Ectodermal cell (in vitro differentiated cells): ENCODE data around the gene UBE2E3.

Experiments
- H3K27ac ChIP-seq: 2 replicates; pipeline ENCODE4 v1.7.0; 2013; ENCODE audit warnings: mild to moderate bottlenecking, low read depth, low read length; ENCODE audit not compliant: insufficient read depth, poor library complexity, severe bottlenecking
- H3K27me3 ChIP-seq: 2 replicates; pipeline ENCODE4 v1.7.0; 2013; ENCODE audit warnings: mild to moderate bottlenecking, low read length; ENCODE audit not compliant: insufficient read depth, control insufficient read depth, poor library complexity, severe bottlenecking
- H3K36me3 ChIP-seq: one replicate; pipeline ENCODE4 v1.7.0; 2013; ENCODE audit warnings: low read length; ENCODE audit not compliant: control insufficient read depth, insufficient read depth
- H3K4me1 ChIP-seq: one replicate; pipeline ENCODE4 v1.7.0; 2013; ENCODE audit warnings: low read length; ENCODE audit not compliant: control insufficient read depth, insufficient read depth
- H3K4me3 ChIP-seq: 2 replicates; pipeline ENCODE4 v1.7.0; 2013; ENCODE audit warnings: low read depth, low read length, control low read depth; ENCODE audit not compliant: insufficient read depth
- H3K9me3 ChIP-seq: 2 replicates; pipeline ENCODE4 v1.7.0; 2013; ENCODE audit warnings: mild to moderate bottlenecking, low read length, moderate library complexity; ENCODE audit not compliant: control insufficient read depth
- WGBS, 2 experiments: methylation state at CpG; one replicate each; pipeline ENCODE4 v1.1.7; 2013; ENCODE audit warnings: missing lambda C conversion rate in 2 of 2; 5-methylcytosine and 5-hydroxymethylcytosine counted together

UBE2E3 gene

DNA sequence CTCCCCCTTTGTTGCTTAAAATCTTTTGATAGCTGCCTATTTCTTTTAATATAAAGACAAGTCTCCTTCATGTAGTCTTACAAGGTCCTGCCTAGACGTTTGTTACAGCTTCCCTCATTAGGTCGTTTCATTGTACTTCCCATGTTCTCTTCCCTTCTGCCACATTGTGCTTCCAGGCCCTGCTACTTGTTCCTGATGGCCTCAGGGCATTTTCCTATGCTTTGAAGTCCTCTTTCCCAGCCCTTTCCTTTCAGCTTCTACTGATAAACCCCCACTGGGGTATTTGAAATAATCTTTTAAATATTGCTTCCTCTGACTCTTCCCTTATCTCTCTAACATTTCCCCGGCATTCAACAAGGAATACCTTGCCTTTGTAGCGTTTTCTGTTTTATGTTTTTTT lies 67.4 kb downstream of the UBE2E3 start:
- H3K4me1 ChIP-seq = no peaks in the 10 kb centered on the region
- WGBS, 2 experiments = 46 to 67% methylated on average over 2 to 3 of the region's 4 CpGs
- no peaks in the 10 kb centered on the region for H3K36me3 ChIP-seq
- no peaks in the 10 kb centered on the region for H3K27me3 ChIP-seq
- no peak overlapping the region for H3K27ac ChIP-seq
- no peak overlapping the region for H3K4me3 ChIP-seq
- no peaks in the 10 kb centered on the region for H3K9me3 ChIP-seq

DNA sequence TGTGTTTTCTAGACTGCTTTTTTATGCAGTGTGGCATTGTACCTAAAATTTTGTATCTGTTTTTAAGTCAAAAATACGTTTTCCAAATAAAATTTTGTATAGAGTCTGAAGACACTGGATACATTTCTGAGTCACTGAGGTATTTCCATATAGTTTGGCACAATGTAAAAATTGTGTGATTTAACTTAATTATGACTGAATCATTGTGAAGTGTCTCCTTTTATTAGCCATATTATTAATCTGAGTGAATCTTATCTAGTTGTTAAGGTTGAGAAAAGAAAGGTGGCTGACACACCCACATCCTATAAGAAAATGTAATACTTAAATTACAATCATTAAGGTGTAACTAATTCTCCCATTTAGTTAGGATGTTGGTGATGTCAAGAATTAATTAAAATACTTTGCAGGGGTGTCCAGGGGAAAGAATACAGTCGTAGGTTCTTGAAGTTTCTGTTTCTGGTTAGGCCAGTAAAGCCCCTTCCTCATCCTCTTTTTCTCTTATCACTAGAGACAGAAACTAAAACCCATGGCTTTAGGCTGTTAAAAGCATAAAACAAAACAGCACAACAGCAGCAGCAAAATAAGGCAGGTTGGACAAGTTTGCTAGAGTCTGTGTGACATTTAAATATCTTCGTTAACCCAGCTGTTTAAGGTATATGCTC lies 71.6 kb downstream of the UBE2E3 start:
- no peak overlapping the region for H3K27ac ChIP-seq
- no peaks in the 10 kb centered on the region for H3K36me3 ChIP-seq
- 93 to 98% methylated on average over 3 of the region's 3 CpGs for WGBS, 2 experiments
- H3K4me3 ChIP-seq = no peak overlapping the region
- no peaks in the 10 kb centered on the region for H3K9me3 ChIP-seq
- H3K27me3 ChIP-seq = no peaks in the 10 kb centered on the region
- no peaks in the 10 kb centered on the region for H3K4me1 ChIP-seq

DNA sequence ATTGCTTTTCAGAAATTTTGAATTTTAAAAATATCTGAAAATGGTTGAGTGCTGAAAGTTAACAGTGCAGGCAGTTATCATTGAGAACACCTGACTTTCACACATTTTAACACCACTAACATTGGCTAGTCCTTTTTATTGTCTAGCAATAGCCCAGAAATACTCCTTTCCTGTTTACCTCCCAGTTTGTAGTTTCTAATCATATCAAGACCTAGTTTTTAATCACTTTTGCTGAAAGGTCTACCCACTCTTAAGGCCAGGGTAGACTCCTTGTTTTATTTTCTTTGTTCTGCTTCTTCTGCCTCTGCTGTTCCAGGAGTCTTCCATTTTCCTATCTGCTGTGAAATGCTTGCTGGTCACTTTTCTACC lies 72.1 kb downstream of the UBE2E3 start:
- no peaks in the 10 kb centered on the region for H3K4me1 ChIP-seq
- H3K9me3 ChIP-seq = no peaks in the 10 kb centered on the region
- H3K36me3 ChIP-seq = no peaks in the 10 kb centered on the region
- H3K27me3 ChIP-seq = no peaks in the 10 kb centered on the region
- H3K27ac ChIP-seq = no peak overlapping the region
- no peak overlapping the region for H3K4me3 ChIP-seq

DNA sequence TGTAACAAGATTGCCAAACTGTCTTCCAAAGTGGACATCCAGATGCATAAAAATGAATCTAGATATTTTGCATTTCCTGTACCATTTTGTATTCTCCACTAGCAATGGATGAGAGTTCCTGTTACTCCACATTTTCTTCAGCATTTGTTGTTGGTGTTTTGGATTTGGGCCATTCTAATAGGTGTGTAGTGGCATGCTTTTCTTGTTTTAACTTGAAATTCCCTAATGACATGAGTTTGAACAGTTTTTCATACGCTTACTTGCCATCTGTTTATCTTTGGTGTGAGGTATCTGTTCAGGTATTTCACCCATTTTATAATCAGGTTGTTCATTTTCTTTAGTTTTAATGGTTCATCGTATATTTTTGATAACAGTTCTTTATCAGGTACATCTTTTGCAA lies 73.9 kb downstream of the UBE2E3 start:
- Histone ChIP-seq H3K36me3 (no peaks in the 10 kb centered on the region), H3K4me3 (no peak overlapping the region), H3K4me1 (no peaks in the 10 kb centered on the region), H3K9me3 (no peaks in the 10 kb centered on the region), H3K27ac (no peak overlapping the region), H3K27me3 (no peaks in the 10 kb centered on the region)
- 100% methylated on average over 1 to 2 of the region's 2 CpGs for WGBS, 2 experiments

DNA sequence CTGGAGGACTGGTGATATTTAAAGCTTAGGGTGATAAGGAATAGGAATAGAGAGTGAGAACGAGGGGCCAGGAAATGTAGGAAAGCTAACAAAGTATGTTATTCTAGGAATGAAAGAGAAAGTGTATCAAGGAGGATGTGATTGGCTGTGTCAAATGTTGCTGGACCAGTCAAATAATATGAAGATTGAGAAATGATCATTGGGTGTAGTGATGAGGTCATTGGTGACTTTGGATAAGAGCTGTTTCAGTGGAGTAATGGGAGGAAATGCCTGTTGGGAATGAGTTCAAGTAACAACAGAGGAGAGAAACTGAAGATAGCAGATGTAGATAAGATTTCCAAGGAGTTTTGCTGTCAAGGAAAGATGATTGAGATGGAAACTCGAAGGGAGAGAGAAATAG lies 74.4 kb downstream of the UBE2E3 start:
- WGBS, 2 experiments = 96 to 98% methylated on average over 2 of the region's 2 CpGs
- Histone ChIP-seq H3K27ac (no peak overlapping the region), H3K36me3 (no peaks in the 10 kb centered on the region), H3K4me1 (no peaks in the 10 kb centered on the region), H3K27me3 (no peaks in the 10 kb centered on the region), H3K9me3 (no peaks in the 10 kb centered on the region), H3K4me3 (no peak overlapping the region)

DNA sequence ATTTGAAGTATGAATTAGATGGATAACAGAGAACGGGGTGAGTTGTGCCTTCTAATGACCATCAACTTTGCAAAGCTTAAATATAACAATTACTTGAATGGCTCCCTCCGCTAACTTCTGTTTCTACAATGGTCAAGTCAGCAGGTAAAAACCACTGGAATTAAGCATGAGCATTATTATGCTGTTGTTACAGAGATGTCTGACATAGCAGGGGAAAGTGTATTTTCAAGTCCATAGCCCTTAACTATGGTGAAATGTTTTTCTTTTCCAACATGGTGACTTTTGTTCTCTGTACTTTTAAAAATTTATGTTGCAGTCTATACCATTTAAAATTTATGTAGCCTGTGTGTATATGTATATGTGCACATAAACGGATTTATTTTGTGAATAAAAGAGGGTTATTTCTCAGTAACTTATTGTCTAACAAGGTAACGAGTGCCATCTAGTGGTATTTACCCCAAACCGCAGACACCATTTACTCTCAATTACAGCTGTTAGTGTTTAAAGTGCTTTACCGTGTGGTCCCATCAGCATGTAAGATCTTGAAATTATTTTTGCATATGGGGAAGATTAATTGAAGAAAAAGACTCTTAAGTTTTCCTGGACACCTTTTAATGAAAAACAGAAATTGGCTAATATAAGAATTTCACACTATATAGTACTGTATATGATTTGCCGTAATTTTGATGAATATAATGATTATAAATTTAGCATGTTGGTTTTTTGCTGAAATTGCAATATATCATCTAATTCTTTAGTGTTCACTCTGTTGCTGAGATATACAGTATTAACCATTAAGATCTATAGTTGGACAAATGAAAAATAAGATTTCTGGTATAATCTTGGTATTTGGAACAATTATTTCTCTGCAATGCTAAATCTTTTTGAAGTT lies 78.2 kb downstream of the UBE2E3 start:
- 56 to 60% methylated on average over 5 to 7 of the region's 7 CpGs for WGBS, 2 experiments

DNA sequence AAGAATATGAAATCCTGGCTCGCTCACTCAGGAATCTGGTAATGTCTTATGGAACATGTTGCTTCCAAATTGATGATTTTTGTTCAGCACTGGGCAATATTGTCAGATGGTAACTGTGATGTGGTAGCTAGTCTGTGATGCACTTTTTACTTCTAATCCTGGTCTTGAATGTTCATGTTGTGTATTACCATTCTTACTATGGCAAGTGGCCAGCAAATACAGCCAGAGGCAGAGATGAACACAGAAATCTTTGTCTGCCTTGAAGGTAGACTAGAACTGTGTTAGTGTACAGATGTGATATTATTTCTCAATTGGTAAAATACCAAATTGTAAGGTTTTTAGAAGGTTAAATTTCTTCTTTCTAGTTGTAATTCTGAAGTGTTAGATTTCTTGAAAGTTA lies 83.3 kb downstream of the UBE2E3 start:
- H3K9me3 ChIP-seq = no peaks in the 10 kb centered on the region
- 96 to 97% methylated on average over 1 of the region's 1 CpG for WGBS, 2 experiments
- no peak overlapping the region for H3K4me3 ChIP-seq
- no peaks in the 10 kb centered on the region for H3K27me3 ChIP-seq
- no peak overlapping the region for H3K27ac ChIP-seq
- H3K36me3 ChIP-seq = no peaks in the 10 kb centered on the region
- H3K4me1 ChIP-seq = no peaks in the 10 kb centered on the region

More for the DNA sequence above, 78.2 kb downstream of the UBE2E3 start:
- Histone ChIP-seq H3K27me3 (no peaks in the 10 kb centered on the region), H3K4me3 (no peak overlapping the region), H3K36me3 (no peaks in the 10 kb centered on the region), H3K4me1 (no peaks in the 10 kb centered on the region), H3K9me3 (no peaks in the 10 kb centered on the region), H3K27ac (no peak overlapping the region)

DNA sequence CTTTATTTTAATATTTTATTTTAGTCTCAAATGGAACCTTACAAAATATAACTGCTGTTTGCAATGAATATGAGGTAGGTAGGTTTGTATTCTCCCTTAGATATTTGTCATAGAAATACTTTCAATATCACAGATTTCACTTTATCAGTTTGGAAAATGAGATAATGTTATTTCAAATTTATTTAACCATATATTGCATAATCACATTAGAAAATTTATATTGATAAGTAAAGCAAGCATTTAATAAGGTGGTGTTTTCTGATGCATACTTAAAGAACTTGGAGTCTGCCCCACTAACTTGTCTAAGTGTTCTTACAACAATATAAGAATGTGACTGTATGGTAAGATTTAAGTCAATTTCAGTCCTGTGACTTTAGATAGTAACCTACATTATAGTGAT lies 85.1 kb downstream of the UBE2E3 start:
- no peak overlapping the region for H3K27ac ChIP-seq
- no peak overlapping the region for H3K4me3 ChIP-seq
- H3K4me1 ChIP-seq = no peaks in the 10 kb centered on the region
- no peaks in the 10 kb centered on the region for H3K36me3 ChIP-seq
- H3K27me3 ChIP-seq = no peaks in the 10 kb centered on the region
- no peaks in the 10 kb centered on the region for H3K9me3 ChIP-seq

DNA sequence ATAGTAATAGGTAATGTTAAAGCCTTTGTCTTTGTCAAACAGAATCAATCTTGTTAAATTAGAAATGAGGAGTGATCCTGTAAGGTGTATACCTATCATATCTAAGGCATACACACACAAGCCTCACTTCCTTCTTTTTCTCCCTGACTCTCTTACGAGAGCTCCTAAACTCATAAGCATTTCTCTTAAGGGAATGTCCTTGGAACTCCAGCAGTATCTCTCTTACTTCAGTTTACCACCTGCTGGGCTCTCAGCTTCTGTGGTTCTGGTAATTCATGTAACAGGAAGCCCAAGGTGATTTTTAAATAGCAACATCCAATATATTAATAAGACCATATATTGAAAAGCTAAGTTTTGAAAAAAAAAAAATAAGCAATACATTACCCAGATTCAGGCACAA lies 85.9 kb downstream of the UBE2E3 start:
- no peaks in the 10 kb centered on the region for H3K9me3 ChIP-seq
- H3K4me1 ChIP-seq = no peaks in the 10 kb centered on the region
- no peak overlapping the region for H3K4me3 ChIP-seq
- H3K36me3 ChIP-seq = no peaks in the 10 kb centered on the region
- H3K27me3 ChIP-seq = no peaks in the 10 kb centered on the region
- no peak overlapping the region for H3K27ac ChIP-seq
- 88 to 97% methylated on average over 1 of the region's 1 CpG for WGBS, 2 experiments

DNA sequence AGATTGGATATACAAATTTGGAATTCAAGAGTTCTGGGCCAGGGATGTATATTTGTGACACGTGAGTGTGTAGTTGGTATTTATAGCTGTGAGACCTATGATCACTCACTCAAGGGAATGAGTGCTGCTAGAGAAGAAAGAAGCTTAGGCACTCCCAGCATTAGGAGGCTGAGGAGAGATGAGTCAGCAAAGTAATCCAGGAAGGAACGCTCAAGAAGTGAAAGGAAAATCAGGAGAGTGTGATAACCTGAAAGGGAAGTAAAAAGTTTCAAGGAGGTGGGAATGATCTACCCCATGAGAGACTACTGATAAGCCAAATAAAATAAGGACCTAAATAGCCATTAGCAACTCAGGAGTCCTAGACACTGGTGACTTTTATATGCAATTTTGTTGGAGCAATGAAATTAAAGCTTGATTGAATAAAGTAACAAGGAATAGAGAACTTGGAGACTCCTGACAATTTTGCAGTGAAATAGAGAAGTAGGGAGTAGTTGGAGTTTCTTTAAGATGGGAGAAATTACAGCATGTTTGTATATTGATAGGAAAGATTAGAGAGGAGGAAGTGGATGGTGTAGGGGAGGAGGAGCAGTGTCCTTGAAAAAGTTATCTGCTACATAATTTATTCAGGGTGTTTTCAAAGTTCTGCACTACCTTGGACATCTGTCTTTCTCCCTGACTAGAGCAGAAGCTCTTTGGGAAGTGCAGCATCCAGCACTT lies 89.9 kb downstream of the UBE2E3 start:
- Histone ChIP-seq H3K4me3 (no peak overlapping the region), H3K9me3 (no peaks in the 10 kb centered on the region), H3K36me3 (no peaks in the 10 kb centered on the region), H3K27ac (no peak overlapping the region), H3K4me1 (no peaks in the 10 kb centered on the region), H3K27me3 (no peaks in the 10 kb centered on the region)
- WGBS, 2 experiments = 80 to 88% methylated on average over 2 of the region's 2 CpGs
